Kidney epithelial cell (primary cell): ENCODE measurements around the gene PIGS. TPM values are rescaled to one million over a fixed set of nuclear protein-coding genes. Genes with fewer than 3 reads are reported as not detected.

Source experiments
- DNase-seq: peaks from one replicate; pipeline ENCODE4 v3.0.0-alpha.2; 2010; ENCODE audit warnings: low read depth
- H3K27me3 ChIP-seq: 2 replicates; pipeline ENCODE4 v1.6.0; 2011; ENCODE audit warnings: low read length; ENCODE audit not compliant: control insufficient read depth, insufficient read depth
- H3K36me3 ChIP-seq: 2 replicates; pipeline ENCODE4 v1.5.1; 2011; ENCODE audit warnings: low read length; ENCODE audit not compliant: control insufficient read depth, insufficient read depth
- H3K4me3 ChIP-seq: 2 replicates; pipeline ENCODE4 v1.5.1; 2011; ENCODE audit warnings: low read depth, mild to moderate bottlenecking, control low read depth, low read length
- total RNA-seq: library from RNA; depleted of rRNA; stranded (reverse); fragments of >200 nt; gene quantifications from 2 replicates; pipeline ENCODE4 v1.2.3, GENCODE V29; 2015
- TF ChIP-seq, protein P1 (sequence below): IDR thresholded peaks from 2 replicates; pipeline ENCODE4 v1.5.1; 2011; ENCODE audit warnings: mild to moderate bottlenecking, moderate library complexity, low read length, control low read depth, inconsistent platforms; ENCODE audit not compliant: insufficient read depth, poor library complexity, severe bottlenecking

Gene PIGS
- total RNA-seq, 1 donor from 2014 or later = 52.9 TPM

DNA sequence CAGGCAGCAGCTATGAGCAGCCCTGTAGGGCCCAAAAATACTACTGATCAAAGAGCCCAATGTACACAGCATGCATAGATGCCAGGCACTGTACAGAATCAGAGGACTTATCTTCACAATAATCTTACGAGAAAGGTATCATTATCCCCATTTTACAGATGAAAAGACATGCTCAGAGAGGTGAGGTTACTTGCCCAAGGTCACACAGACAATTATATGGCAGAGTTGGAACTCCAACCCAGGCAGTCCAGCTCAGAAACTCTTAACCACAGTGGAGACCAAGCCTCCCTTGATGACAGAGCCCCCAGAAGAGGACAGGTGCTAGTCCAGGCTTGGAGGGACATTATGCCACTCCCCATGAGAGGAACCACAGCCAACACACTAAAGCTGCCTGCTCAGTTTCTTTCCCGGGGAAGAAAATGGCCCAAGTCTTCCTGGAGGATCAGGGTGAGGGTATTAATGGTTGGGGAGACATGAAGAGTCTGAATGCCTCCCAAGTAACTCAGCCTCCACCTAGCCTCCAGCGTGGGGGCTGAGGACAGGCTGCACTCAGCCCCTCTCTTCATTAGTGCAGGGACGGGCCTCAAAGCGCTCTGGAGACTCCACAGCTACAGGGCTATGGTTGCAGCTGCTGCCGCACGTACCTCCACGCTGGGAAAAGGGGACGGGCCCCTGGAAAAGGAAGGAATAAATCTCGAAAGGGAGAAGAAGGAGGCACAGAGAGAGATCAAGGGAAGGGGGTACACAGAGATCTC is 19.7 kb downstream of the PIGS start:
- Histone ChIP-seq H3K36me3 (no peaks in the 10 kb centered on the region), H3K4me3 (peak overlapping the region; percentile 73), H3K27me3 (no peaks in the 10 kb centered on the region)
- TF ChIP-seq, protein P1, sequence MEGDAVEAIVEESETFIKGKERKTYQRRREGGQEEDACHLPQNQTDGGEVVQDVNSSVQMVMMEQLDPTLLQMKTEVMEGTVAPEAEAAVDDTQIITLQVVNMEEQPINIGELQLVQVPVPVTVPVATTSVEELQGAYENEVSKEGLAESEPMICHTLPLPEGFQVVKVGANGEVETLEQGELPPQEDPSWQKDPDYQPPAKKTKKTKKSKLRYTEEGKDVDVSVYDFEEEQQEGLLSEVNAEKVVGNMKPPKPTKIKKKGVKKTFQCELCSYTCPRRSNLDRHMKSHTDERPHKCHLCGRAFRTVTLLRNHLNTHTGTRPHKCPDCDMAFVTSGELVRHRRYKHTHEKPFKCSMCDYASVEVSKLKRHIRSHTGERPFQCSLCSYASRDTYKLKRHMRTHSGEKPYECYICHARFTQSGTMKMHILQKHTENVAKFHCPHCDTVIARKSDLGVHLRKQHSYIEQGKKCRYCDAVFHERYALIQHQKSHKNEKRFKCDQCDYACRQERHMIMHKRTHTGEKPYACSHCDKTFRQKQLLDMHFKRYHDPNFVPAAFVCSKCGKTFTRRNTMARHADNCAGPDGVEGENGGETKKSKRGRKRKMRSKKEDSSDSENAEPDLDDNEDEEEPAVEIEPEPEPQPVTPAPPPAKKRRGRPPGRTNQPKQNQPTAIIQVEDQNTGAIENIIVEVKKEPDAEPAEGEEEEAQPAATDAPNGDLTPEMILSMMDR = no peak
- no peak for DNase-seq

DNA sequence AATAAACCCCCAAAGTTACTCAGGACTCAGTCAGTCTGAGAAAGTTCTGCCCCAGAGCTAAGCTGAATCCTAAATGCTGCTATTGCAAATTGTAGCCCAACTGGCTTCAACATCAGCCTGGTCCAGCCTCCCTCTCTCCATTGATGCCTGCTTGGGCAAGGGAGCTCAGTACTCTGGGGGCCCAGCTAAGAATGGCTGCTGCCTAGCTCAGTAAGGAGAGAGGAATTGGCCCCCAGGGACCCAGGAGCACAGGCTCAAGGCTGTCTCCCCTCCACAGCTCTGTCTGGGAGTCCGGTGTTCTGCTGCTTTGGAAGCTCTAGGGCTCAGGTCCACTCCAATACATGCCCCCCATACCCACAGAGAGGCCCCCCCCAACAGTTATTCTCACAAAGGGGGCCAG is 20.5 kb downstream of the PIGS start:
- Histone ChIP-seq H3K27me3 (no peaks in the 10 kb centered on the region), H3K36me3 (no peaks in the 10 kb centered on the region), H3K4me3 (no peak overlapping the region)
- DNase-seq = no peak
- TF ChIP-seq, protein P1 = no peak

DNA sequence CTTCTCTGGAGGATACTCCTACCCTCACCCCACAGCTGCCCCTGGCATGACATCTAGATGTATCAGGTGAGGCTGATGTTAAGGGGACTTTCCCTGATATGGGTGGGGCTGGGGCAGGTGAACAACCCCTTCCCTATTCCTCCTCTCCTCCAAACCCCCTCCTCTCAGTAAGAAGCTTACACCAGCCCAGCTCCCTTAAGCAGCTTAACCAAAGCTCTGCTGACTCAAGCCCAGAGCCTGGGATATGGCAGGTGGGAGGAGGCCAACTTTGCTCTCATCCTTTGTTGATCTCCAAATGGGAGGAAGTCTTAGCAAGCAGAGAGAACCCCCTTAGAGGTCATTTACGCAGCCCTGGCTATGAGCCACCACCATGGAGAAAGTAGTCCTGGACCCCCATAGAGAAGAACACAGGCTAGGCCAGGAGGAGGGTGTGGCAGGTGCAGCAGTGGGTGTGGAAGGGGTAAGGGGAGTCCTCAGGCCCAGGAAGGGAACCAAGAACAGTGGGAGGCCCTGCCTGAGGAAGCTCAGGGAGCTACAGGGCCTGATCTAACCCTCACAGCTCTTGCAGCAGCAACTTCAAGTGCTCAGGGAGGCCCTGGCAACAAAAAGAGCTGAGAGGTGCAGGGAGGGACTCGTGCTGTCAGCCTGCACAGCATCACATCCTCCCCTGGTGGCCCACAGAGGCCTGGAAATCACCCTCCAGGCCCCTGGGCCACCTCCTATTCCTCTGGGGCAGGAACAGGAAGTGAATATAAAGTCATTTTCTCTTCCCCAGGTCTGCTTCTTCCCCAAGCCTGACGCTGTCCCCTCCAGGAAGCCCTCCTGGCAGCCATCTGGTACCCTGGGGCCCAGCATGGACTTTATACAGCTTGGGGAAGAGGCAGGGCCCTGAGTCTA is 21.8 kb downstream of the PIGS start:
- Histone ChIP-seq H3K27me3 (no peaks in the 10 kb centered on the region), H3K36me3 (no peaks in the 10 kb centered on the region), H3K4me3 (no peak overlapping the region)
- DNase-seq = no peak
- TF ChIP-seq, protein P1 = no peak

DNA sequence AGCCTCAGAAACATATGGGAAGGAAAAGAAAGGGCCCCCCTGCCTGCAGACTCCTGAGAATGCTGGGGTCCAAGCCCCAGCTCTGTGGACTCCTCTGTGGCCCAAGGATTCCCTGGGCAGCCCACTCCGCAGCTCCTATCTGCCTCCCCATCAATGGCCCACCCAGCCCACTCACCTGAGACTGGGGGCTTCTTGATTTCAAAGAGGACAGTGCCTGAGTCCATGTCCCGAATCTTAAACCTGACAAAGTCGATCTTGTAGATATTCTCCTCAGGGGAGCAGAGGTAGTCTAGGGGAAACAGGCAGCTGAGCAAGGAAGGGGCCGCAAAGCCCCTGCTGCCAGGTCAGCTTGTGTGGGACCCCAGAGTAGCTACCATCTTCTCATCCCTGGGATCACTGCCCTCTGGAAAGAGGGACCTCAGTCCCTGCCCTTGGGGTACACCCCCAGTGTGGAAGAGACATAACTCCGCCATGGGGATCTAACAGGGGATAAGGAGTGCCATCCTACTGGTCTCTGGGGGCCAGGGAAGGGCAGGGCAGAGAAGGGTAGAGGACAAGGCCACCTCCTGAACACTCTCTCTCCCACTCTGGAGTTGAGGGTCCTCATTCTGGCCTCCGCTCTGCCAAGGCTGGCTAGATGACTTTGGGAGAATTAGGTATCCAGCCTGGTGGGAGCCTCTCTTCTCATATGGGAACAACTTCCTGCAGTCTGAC is 22.8 kb downstream of the PIGS start:
- Histone ChIP-seq H3K4me3 (no peak overlapping the region), H3K36me3 (no peaks in the 10 kb centered on the region), H3K27me3 (no peaks in the 10 kb centered on the region)
- DNase-seq = no peak
- TF ChIP-seq, protein P1 = no peak

DNA sequence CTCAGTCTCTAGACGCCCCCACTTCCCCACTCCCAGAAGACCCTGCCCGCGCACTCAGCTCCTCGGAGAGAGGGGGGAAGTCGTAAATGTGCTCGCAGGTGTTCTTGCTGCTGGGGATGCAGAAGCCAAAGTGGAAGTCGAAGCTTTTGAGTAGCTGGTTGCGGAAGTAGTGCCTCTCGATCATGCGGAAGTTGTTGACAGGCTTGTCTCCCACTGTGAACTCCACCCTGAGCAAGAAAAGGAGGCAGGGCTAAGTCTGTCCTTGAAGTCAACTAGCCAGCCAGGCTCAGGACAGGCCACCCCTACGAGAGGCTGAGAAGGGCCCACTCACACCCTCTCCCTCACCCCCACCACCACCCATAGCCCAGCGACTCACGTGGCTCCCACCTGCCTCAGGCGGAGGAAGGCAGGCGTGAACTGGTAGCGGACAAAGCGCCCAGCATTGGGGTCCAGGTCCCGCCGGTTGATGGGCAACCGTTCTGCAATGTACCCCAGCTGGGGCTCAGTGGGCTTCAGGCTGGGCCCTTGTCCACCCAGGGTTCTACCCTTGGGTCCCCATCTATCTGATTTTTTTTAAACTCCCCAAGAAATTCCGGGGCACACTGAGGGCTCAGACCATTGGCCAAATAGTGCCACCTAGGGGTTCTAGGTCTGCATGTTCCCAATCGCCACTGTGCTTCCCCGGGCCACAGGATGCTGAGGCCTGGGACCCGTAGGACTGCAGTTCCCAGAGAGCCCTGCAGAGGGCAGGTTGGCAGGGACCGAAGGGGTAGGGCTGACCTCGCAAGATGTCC is 23.5 kb downstream of the PIGS start:
- Histone ChIP-seq H3K27me3 (no peaks in the 10 kb centered on the region), H3K36me3 (no peaks in the 10 kb centered on the region), H3K4me3 (no peak overlapping the region)
- TF ChIP-seq, protein P1 = peak; percentile 93
- DNase-seq = no peak
